Hematopoietic multipotent progenitor cell treated with erythropoietin and hydrocortisone succinate and interleukin-3 and kit ligand, for 6 days (in vitro differentiated cells): ENCODE measurements around the gene MXD4.
"Not testable (repeated sequence)": the region's sequence is repeated elsewhere in the genome, so short reads cannot be mapped to it uniquely, and the experiment has no call there.

ENCODE experiments used
- DNase-seq: peaks from one replicate; pipeline ENCODE4 v3.0.0-alpha.2; 2015

Gene MXD4

GRCh38 chr4:2217726-2218125, 44.2 kb downstream of the MXD4 start:
- no peak for DNase-seq

DNA sequence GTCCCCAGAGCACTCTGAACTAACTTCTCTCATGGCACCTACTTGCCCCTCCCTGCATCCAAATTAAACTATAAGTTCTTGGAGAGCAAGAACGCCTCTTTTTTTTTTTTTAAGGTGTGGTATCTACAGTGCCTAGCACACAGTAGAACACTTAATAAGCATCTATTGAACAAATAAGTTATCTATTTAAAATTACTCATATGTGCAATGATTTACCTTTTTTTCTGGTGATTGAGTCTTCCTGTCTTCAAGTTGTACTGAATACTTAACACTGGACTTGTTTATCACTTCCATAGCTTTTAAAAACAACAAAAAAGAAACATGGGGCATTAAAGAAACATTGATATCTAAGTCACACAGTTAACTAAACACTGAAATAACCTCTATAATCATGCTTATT, 49.1 kb downstream of the MXD4 start:
- DNase-seq = no peak

- DNase-seq = not testable (repeated sequence)
These were observed 59.1 kb downstream of the MXD4 start for GRCh38 chr4:2202789-2203188.
